Measurements from ENCODE around the gene MCF2L2. TPM values are rescaled to one million over a fixed set of nuclear protein-coding genes. Genes with fewer than 3 reads are reported as not detected.
A peak's percentile ranks its signal among the peaks of the same experiment; 100 is the strongest.

The MCF2L2 gene
- total RNA-seq, 2 donors from 2014 or later, result 0.25 to 1.4 TPM

DNA sequence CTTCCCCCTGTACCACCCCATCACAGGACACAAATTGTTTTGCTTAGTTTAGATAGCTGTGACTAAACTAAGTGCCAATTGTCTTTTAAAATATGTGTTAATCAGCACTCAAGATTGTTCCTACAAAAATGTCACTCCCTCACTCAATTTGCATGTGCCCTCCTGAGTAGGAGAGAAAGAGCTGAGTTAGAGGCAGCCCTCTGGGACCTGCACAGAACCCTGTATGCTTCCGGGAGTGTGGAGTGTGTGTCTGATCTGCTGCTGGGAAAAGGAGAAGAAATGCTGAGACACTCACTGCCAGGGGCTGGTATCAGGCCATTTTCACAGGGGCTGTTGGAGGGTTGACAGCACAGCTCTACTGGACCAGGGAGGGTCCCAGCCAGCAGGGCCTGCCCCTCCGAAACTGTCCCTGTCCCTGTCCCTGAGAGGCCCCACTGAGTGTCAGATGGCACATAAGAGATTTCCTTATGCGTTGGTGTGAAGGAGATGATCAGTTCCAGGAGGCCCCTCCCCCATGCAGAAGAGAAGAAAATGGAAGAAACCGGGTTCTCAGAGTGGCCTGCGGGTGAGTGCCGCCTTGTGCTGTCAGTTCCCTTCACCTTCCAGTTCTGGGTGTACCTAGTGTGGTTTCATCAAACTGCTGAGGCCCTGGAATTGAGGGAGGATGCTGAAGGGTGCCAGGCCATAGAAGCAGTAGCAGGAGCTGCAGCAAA lies 179.3 kb downstream of the MCF2L2 start:
- Histone ChIP-seq H3K27ac (no peak overlapping the region), H3K4me3 (no peak overlapping the region), H3K4me1 (no peaks in the 10 kb centered on the region), H3K9ac (ENCODE audit: low read depth in 2 of 2, low read length in 2 of 2) (no peak overlapping the region), H3K36me3 (no peaks in the 10 kb centered on the region), H3K27me3 (no peaks in the 10 kb centered on the region), H3K9me3 (no peaks in the 10 kb centered on the region)
- DNase-seq, result no peak
- intact Hi-C loops (cut with DNase I), result no loop called here
- TF ChIP-seq, protein P1, sequence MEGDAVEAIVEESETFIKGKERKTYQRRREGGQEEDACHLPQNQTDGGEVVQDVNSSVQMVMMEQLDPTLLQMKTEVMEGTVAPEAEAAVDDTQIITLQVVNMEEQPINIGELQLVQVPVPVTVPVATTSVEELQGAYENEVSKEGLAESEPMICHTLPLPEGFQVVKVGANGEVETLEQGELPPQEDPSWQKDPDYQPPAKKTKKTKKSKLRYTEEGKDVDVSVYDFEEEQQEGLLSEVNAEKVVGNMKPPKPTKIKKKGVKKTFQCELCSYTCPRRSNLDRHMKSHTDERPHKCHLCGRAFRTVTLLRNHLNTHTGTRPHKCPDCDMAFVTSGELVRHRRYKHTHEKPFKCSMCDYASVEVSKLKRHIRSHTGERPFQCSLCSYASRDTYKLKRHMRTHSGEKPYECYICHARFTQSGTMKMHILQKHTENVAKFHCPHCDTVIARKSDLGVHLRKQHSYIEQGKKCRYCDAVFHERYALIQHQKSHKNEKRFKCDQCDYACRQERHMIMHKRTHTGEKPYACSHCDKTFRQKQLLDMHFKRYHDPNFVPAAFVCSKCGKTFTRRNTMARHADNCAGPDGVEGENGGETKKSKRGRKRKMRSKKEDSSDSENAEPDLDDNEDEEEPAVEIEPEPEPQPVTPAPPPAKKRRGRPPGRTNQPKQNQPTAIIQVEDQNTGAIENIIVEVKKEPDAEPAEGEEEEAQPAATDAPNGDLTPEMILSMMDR (IDR thresholded peaks at IDR 0.05), result no peak

GRCh38 chr3:183247011-183247589 lies 181.3 kb downstream of the MCF2L2 start:
- intact Hi-C loops (cut with DNase I), result no loop called here

DNA sequence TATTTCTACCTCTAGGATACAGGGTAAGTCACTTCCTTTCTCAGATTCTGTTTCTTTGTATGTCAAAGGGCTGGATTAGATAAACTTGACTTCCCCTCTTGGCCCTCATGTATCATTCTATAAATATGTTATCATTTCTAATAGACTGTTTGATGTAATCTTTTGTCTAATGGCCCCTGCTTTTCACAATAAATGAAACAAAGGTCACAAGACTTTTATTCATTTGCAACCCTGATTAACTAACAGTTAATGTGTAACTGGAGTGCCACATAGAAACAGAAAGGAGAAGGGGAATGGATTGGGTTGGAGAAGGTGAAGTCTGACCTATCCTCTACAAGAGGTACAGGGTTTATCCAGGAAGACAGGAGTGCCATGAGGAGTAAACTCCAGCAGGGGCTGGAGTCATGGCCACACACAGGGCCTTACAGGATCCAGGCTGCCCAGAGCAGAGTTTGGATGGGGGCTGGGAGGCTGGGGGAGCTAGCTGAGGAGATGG lies 183.4 kb downstream of the MCF2L2 start:
- TF ChIP-seq, protein P1 (IDR thresholded peaks at IDR 0.05), result no peak
- H3K9ac ChIP-seq (ENCODE audit: low read depth in 2 of 2, low read length in 2 of 2), result no peak overlapping the region
- no peak overlapping the region for H3K4me3 ChIP-seq
- peaks cover 2% of the 10 kb centered on the region for H3K9me3 ChIP-seq
- no peaks in the 10 kb centered on the region for H3K36me3 ChIP-seq
- no peak for DNase-seq
- intact Hi-C loops (cut with DNase I), result no loop called here
- no peaks in the 10 kb centered on the region for H3K4me1 ChIP-seq
- H3K27ac ChIP-seq, result peak overlapping the region; percentile 38
- H3K27me3 ChIP-seq, result no peaks in the 10 kb centered on the region

More at GRCh38 chr3:183247011-183247589, 181.3 kb downstream of the MCF2L2 start:
- Histone ChIP-seq H3K4me3 (no peak overlapping the region), H3K27me3 (no peaks in the 10 kb centered on the region), H3K4me1 (no peaks in the 10 kb centered on the region), H3K27ac (no peak overlapping the region), H3K36me3 (no peaks in the 10 kb centered on the region), H3K9me3 (peaks cover 2% of the 10 kb centered on the region), H3K9ac (ENCODE audit: low read depth in 2 of 2, low read length in 2 of 2) (no peak overlapping the region)
- DNase-seq, result no peak
- TF ChIP-seq, protein P1 (IDR thresholded peaks at IDR 0.05), result no peak

- Histone ChIP-seq H3K36me3 (no peaks in the 10 kb centered on the region), H3K27ac (no peak overlapping the region)
- TF ChIP-seq, protein P1 (IDR thresholded peaks at IDR 0.05), result no peak
Observed at GRCh38 chr3:183244219-183244618, 184.2 kb downstream of the MCF2L2 start.

GRCh38 chr3:183242431-183242830 lies 186.0 kb downstream of the MCF2L2 start:
- Histone ChIP-seq H3K36me3 (no peaks in the 10 kb centered on the region), H3K9me3 (peaks cover 2% of the 10 kb centered on the region), H3K27me3 (no peaks in the 10 kb centered on the region), H3K9ac (ENCODE audit: low read depth in 2 of 2, low read length in 2 of 2) (no peak overlapping the region), H3K4me1 (no peaks in the 10 kb centered on the region), H3K4me3 (no peak overlapping the region), H3K27ac (no peak overlapping the region)
- TF ChIP-seq, protein P1 (IDR thresholded peaks at IDR 0.05), result no peak
- DNase-seq, result no peak
- intact Hi-C loops (cut with DNase I), result no loop called here

More at GRCh38 chr3:183244219-183244618, 184.2 kb downstream of the MCF2L2 start:
- DNase-seq, result peak; percentile 56
- Histone ChIP-seq H3K9ac (ENCODE audit: low read depth in 2 of 2, low read length in 2 of 2) (no peak overlapping the region), H3K4me1 (no peaks in the 10 kb centered on the region), H3K27me3 (no peaks in the 10 kb centered on the region), H3K9me3 (peaks cover 2% of the 10 kb centered on the region), H3K4me3 (no peak overlapping the region)
- intact Hi-C loops (cut with DNase I), result no loop called here
